ENCODE results near the gene ARRB1.

ARRB1 gene

DNA sequence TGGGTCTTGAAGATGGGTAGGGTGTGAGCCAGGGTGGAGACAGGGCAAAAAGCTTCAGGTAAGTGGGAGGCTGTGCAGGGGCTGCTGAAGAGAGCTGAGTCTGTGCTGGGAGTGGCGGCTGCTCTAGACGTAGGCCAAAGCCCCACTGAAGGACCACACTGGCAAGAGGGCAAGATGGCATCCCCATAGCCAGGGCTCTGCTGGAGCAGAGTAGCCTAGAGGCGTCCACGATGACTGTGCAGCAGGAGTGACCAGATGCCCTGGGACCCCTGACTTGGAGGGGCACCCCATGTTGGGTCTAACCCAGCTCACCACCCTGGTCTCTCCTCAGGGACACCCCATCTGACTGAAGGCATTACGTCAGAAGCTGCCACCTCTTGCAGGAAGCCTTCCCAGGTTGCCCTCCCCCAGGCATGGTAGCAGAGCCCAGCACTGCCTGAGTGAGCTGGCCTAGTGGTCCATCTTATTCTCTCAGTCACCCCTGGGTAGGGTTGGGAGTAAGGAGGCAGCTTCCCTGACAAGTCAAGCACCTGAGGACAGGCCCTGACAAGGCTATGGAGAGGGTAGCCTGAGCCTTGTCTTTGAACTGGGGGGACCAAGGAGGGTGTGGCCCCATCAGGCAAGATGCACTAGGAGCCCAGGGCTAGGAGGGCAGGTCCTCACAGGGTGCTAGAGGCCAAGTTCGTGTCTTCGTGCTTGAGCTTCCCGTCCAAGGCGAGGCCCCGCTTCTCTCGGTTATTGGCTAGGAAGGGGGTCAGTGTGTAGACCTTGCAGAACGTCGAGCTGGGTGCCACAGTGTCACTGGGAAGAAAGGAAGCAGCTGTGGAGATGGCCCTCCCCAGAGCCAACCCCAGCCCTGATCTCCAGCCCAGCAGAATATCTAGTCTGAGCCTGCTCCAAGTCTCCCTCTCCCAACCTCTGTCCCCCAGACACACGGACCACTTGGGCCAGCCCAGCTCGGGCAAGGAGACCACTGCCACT, 77.8 kb downstream of the ARRB1 start:
- DNase-seq (ENCODE audit: low read depth) = no peak

DNA sequence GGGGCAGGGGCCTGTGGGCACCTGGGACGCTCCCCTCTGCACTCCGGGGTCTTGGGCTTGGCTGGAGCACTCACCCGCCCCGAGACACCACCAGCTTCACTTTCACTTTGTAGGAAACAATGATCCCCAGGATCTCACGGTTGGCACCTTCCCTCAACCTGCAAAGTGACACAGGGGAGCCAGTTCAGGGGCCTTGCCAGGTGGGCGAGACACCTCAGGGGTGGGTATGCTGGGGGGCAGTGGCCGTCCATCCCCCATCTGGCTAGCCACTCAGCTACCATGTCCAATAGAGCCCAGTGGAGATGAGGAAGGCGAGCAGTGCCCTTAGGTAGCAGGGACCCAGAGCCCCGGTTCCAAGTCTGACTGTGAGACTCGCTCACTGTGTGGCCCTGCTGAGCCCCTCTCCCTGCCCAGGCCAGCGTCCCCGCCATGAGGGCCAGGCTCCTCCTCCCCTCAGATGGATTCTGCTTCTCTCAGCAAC, 78.6 kb downstream of the ARRB1 start:
- DNase-seq (ENCODE audit: low read depth) = no peak

DNA sequence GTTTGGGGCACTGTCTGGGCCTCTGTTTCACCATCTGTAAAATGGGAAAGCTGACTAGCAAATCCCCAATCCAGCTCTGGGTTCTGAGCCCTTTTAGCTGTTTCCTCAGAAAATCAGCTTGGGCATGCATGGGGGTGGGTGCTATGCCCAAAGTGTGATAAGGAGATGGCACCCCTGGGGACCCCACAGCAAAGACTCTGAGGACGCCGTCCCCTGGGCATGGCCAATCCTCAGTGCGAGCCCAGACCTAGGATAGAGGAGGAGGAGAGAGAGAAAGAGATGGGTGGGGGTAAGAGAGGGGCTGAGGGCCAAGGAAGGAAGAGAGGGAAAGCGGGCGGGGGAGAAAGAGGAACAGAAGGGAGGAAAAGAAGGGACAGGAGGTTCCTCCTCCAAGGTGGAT, 79.1 kb downstream of the ARRB1 start:
- DNase-seq (ENCODE audit: low read depth) = no peak

DNA sequence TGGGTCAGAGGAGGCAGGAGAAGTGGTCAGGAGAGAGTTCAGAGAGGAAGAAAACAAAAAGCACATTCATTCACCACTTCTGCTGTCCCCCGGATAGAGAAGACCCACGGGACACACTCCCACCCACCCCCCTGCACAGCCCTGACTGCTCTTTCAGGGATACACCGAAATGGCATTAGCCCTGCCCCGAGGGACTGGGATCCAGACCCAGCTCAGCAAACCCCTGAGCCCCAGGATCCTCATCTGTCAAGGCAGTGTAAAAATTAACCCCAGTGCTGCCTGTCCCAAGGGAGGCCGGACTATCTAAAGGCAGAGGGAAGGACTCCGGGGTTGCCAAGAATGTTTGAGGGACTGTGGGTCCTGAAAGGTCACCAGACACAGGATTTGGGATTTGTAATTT, 79.7 kb downstream of the ARRB1 start:
- no peak for DNase-seq (ENCODE audit: low read depth)

DNA sequence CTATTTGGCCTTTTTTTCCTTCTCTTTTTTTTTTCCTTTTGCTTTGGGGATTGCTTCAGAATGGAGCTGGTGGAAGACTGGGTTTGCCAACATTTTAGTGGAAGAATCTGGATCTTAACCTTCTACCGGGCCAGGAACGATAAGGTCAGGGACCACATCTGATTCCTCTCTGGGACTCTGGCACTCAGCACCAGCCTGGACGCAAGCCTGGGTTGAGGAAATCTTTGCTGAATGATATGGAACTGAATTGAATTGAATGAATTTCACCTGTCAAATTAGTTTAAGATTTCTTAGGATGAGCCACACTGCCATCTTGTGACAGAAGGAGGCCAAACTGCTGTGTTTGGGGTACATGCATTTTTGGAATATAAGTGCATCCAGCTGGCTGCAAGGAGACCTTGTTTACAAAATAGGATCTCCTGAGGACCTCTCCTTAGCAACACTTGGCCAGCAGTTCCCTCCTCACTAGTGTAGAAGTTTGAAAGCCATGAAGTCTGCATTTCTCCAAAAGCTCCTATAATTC, 80.5 kb downstream of the ARRB1 start:
- DNase-seq (ENCODE audit: low read depth) = no peak

DNA sequence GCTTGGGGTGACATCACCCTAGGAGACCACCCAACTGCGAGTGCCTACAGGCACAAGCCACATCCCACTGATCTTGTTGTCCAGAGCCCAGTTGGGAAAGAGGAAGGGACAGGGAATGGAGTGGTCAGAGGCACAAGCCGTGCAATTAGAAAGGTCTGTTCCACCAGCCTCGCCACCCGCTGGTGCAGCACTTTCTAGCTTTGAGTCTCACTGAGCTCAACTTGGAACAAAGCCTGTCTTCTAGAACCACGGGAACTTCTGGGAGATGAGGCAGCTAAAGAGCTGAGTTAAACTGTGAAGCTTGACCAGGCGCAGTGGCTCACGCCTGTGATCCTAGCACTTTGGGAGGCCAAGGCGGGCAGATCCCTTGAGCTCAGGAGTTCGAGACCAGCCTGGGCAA, 81.6 kb downstream of the ARRB1 start:
- no peak for DNase-seq (ENCODE audit: low read depth)

DNA sequence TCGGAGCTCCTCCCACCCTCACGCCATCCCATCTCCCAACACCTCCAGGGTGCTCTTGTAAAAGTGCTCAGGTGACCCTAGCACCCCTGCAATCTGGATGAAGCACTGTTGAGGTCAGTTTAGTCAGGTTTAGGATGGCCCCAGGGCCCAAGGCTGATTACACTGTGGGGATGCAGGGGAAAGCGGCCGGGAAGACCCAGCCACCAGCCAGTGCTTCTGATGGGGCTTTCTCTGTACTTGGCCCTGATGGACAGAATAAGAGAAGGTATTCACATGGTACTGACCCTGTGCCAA, 82.1 kb downstream of the ARRB1 start:
- DNase-seq (ENCODE audit: low read depth) = no peak

DNA sequence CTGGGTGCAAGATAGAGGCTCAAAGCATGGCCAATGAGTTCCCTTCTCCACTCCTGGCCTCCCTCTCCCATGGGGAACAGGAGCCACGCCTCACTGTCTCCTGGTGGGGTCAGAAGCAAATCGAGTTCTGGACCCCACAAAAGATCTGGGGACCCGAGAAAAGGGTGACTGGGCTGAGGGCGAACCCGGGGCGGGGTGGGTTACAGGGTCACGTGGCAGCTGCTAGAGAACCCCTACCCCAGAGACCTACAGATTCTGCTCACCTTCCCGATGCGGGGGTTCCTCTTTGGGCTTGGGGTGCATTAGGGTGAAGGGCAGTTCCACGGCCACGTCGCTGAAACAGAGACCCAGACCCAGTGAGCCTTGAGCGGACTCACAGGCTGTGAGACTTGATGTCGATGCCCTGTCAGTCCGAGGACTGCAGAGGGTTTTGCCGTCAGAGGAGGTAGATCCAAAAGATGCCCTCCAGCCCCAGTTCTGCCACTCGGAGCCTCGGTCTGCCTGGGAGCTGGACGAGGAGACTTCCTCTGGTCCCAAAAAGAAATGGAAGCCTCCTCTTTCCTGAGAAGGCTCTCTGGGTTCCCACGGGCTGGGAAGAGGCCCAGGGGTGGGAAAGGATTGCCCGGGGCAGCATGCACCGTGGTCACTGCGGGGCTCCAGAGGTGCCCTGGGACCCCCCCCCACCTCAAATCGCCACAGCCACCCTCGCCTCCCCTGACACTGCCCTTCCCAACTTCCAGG, 82.7 kb downstream of the ARRB1 start:
- no peak for DNase-seq (ENCODE audit: low read depth)

DNA sequence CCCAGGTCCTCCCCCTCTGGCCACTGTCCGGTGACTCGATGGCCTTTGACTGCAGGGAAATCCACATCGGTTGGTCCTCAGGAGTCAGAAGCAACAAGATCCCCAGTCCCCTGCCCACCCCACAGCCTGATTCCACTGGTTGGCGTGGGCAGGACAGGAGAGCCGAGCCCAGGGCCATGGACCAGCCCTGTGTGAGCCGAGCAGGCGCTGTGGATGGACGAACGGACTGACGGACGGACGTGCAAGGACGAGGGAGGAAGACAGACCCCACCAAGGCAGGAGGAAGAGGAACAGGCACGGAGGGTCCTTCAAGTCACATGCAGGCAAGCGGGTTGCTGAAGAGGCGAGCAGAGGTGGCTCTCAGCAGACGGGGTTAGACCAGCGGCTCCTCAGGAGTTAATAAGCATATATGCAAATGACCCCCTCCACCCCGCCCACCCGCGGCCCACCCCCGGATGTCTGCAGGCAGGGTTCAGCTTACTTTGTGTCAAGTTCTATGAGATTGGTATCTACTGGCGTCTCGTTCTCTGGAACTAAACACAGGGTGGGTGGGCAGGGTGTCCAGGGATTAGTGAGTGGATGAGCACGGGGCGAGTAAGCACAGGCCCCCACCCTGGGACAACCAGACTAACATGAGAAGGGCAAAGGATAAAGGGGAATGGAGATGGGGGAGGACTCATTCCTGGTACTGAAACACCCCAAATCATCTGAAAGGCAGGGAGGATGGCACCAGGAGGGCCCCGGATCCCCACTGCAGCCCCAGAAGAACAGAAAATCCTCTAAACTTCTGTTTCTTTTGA, 84.1 kb downstream of the ARRB1 start:
- DNase-seq (ENCODE audit: low read depth) = no peak

DNA sequence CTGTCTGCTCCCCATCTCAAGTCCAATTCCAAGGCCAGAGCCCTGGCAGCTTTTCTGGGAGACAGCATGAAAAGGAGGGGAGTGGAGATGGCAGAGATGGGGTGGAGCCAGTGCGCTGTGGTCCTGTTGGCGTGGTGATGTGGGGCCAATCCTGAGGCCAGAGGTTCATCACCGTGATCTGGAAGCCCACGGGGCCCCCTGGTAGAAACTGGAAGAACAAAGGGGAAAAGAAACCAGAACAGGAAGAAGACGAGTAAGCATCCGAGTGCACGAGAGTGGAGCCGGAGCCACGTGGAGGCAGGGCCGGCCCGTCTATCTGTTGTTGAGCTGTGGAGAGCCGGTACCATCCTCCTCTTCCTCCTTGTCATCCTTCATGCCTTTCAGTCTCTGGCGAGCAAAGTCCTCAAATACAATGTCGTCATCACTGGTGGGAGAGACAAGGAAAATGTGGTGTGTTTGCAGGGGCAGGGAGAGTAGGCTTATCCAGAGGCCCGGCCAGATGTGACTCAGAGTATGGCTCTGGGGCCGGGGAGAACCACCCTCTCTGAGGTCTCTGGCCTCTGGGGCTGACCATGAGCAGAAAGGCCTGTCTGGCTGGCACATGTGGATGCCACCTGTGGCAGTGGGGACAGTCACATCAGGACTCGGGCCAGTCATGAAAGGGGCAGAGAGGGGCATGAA, 85.5 kb downstream of the ARRB1 start:
- no peak for DNase-seq (ENCODE audit: low read depth)

DNA sequence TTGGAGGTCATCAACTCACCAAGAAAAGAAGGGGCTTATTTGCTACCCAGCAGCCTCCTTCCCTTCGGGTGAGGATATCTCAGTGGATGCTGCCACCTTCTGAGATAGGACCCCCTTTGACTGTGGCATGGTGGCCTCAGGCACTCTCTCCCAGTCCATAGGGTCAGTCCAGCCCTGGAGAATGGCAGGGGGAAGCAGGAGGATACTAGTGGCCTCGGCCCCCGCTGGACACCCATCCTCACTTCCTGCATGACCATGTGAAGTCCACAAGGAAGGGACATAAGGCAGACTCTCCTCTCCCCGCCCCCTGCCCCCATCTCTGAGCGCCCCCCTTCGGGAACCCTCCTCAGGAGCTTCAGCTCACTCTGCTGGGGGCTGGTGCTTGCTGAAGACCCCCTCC, 86.5 kb downstream of the ARRB1 start:
- DNase-seq (ENCODE audit: low read depth) = no peak

DNA sequence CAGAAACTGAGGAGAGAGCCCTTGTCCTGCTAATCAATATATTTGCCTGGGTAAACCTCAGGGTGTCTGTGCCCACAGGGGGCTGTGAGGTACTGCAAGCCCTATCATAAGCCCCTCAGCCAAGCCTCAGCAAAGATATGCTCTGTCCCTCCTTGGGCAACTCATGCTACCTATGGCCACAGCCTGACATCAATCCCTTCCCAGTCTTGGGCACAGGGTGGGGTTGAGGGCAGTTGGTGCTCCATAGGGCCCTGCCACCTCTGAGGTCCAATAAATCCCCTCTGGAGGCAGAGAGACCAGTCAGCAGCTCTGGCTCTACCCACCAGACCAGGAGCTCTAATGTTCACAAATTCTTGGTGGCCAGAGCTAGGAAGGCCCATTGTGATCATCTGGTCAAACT, 87.1 kb downstream of the ARRB1 start:
- no peak for DNase-seq (ENCODE audit: low read depth)

DNA sequence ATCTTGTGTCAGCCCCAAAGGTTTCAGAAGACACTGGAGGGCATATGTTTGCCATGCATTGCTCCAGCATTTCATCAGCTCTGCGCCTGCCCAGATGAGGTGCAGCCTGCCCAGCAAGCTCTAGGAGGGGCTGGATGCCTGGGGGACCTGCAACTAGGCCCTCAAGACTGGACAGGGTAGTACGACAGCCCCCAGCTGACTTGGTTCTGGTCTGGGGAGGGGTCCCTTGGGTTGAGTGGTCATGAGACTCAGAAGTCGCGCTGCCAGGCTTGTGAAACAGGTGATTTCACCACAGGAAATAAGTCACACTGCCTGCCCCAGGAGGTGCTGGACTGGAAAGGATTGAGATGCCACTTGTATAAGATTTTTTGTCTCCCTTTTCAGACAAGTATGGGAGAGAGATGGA, 87.5 kb downstream of the ARRB1 start:
- DNase-seq (ENCODE audit: low read depth) = no peak

DNA sequence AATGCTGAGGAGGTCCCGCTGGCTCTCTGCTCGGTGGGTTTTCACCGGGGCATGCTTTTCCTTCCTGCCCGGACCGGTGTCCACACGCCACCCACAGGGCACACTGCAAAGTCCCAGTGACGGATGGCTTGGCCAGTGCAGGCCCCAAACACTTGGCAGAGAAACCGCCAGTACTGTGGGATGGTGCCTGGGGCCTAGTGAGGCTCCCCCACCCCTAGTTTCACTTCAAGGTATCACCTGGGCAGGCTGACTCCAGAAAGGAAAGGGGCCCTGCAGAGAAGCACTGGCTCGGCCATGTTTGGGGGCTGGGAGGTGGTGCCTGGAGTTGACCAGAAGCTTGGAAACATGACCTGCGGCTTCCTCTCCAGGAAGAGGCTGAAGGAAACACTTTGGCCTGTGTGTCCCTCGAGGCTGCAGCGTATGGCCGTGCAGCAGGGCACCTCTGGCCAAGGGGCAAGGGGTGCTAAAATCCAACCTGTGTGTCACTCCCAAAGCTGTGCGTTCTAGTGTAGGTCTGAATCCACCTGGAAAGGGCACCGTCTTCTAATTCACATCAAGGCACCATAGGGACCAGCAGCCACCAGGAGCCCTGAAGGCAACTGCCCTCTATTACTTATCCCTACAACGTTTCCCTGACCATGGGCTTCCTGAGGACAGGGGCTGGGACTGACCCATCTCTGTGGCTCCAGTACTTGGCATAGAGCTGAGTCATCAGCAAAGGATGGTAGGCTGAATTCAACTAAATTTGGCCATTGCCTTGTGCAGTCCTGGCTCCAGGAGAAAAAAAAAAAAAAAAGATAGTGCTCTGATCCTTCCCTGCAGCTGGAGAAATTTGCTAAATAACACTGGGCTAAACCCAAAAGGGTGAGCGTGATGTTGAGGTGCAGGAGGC, 88.3 kb downstream of the ARRB1 start:
- no peak for DNase-seq (ENCODE audit: low read depth)

DNA sequence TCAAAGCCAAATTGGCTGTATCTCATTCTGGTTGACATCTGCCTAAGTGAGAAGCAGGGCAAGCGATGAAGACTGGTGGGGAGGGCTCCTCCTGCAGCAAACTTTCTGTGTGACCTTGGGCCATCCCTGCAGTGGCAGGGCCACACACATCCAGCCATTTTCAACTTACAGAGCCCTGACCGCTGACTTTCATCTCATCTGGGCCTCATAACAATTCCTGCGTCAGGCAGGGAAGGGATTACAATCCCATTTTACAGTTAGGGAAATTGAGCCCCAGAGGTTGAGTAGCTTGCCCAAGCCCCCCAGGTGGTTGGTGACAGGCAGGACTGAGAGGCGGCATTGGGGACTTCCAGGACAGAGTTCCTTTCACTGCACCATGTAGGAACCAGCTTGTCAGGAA, 89.0 kb downstream of the ARRB1 start:
- no peak for DNase-seq (ENCODE audit: low read depth)

DNA sequence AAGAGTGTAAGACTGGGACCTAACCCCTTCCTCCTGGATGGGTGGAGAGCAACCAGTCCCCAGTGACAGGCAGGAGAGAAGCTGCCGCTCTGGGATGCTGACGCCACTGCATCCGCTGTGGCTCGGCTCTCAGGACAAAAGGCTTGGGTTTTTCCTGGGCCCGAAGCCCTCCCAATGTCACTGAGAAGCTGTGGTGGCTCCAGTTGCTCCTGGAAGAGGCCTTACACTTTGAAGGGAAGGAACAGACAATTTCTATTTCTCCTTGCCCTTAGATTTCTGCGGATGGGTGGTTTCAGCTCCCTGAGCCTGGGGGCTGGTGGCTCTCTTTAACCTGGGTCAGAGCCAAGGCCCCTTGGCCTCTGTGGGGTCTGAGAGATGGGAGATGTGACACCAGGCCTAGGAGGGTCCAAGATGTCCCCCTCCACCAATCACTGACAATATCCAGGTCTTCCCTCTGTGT, 89.5 kb downstream of the ARRB1 start:
- DNase-seq (ENCODE audit: low read depth) = no peak

DNA sequence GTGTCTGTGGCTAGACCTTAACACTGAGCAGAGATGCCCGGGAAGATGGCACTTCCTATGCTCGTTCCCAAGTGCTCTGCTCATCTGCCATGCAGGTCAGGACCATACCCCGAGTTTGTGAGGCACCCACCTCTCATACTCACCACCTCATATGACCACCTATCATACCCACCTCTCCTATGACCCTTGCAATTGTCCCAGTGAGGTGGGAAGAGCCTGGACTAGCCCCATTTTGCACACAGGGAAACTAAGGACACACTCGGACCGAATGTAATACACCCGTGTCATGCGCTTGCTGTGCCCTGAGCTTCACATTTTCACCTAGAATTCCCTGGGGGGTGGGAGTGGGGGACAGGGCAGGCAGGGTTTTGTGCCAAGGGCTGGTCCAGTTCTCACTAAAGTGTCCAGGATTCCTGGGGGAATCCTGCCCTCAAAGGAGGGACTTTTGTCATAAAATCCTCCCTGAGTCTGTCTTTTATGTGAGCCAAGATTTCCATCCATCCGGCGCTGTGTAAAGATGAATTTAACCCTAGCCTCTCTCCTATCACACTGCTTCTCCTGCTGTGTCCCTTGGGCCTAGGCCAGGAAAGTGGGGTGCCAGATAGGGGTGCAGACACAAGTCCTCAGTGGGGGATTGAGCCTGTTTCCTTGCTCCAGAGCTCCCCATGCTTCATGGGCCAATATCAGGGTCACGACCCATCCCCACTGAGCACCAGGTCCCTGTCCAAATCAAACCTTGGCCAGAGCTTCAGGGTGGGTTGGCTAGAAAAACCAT, 90.9 kb downstream of the ARRB1 start:
- no peak for DNase-seq (ENCODE audit: low read depth)

DNA sequence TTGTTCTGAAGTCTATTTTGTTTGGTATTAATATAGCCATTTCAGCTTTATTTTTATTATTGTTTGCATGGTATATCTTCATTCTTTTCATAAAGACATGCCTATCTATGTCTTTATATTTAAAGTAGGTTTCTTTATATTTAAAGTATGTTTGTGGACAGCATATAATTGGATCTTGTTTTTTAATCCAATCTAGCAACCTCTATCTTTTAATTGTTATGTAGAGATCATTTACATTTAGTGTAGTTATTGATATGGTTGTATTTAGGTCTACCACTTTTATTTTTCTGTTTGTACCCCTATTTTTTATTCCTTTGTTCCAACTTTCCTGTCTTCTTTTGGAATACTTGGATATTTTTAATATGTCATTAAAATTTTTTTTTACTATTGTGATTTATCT, 97.1 kb downstream of the ARRB1 start:
- DNase-seq (ENCODE audit: low read depth) = no peak

DNA sequence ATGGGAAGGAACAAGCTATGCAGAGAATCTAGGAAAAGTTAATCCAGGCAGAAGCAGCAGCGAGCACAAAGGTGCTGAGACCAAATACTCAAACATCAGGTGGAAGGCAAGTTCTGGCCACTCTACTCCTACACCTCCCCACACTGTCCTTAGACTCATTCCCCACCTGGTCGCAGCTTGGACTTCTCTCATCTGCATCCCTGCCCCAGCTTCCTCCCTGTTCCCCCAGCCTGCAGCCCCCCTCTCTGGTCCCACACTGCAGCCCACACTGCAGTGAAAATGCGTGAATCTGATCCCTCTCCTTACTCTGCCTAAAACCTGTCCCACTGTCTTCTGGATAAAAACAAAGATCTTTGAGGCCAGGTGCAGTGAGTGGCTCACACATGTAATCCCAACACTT, 101.8 kb downstream of the ARRB1 start:
- DNase-seq (ENCODE audit: low read depth) = no peak

DNA sequence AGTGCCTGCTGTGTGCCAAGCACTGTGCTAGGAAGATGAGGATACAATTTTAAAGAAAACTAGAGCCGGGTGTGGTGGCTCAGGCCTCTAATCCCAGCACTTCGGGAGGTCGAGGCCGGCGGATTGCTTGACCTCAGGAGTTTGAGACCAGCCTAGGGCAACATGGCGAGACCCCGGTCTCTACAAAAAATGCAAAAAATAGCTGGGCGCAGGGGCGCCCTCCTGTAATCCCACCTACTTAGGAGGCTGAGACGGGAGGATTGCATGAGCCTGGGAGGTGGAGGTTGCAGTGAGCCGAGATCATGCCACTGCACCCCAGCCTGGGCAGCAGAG, 102.6 kb downstream of the ARRB1 start:
- DNase-seq (ENCODE audit: low read depth) = no peak
